Progenitor cell of endocrine pancreas (in vitro differentiated cells): ENCODE measurements around the gene XKR7. TPM values are rescaled to one million over a fixed set of nuclear protein-coding genes. Genes with fewer than 3 reads are reported as not detected.

Experiments used
- DNase-seq: peaks from one replicate; pipeline ENCODE4 v3.0.0; 2021; ENCODE audit warnings: low spot score; ENCODE audit not compliant: unreplicated experiment
- H3K27ac Mint-ChIP-seq: 2 replicates; pipeline ENCODE4 v1.8.0; 2021; ENCODE audit warnings: mild to moderate bottlenecking, moderate library complexity, mixed read lengths
- H3K27me3 Mint-ChIP-seq: 2 replicates; pipeline ENCODE4 v1.8.0; 2021; ENCODE audit warnings: mixed read lengths
- H3K36me3 Mint-ChIP-seq: 2 replicates; pipeline ENCODE4 v1.8.0; 2022; ENCODE audit warnings: mixed read lengths; ENCODE audit not compliant: insufficient read depth
- H3K4me1 Mint-ChIP-seq: 2 replicates; pipeline ENCODE4 v1.8.0; 2021; ENCODE audit warnings: low read depth, mixed read lengths
- H3K4me3 Mint-ChIP-seq: 2 replicates; pipeline ENCODE4 v1.8.0; 2021; ENCODE audit warnings: low read depth, mild to moderate bottlenecking, moderate library complexity, mixed read lengths
- H3K9me3 Mint-ChIP-seq: 2 replicates; pipeline ENCODE4 v1.8.0; 2021; ENCODE audit warnings: low read depth, mixed read lengths
- total RNA-seq: library from RNA; stranded (reverse); gene quantifications from 2 replicates; pipeline ENCODE4 v1.2.1, GENCODE V29; 2021
- TF ChIP-seq, protein P1 (sequence below): fragments of 200-600 bp; sonication (generic); IDR thresholded peaks from one replicate; pipeline ENCODE4 v1.5.0; 2021; ENCODE audit warnings: antibody characterized with exemption, mild to moderate bottlenecking; ENCODE audit not compliant: unreplicated experiment

The XKR7 gene
- total RNA-seq, 1 donor from 2014 or later, result 2.7 TPM

DNA sequence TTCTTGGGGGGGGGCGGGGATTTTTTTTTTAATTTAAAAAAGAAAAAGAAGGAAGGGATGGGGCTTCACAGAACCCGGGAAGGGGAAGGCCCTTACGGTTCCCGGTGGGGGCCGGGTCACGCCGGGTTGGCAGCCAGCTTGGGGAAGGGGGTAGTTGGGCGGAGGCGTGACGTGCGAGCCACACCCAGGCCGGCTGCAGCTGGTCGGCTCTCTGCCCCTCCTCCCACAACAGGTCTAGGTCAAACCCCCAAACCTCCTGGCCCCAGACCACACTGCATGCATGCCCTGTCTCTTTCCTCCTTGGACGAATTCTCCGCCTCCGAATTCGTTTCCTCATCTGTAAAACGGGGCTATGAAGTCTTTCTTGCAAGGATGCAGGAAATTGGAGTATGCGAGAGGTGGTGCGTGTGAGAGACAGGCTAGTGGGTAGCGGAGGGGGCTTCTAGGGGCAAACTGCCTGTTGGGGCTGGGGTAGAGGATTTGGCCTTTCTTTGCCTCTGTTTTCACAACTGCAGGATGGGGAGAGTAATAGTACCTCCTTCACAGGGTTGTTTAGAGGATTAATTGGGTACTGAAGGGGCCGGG, 84.9 kb downstream of the XKR7 start:
- Mint-ChIP-seq H3K4me3 (no peak overlapping the region), H3K27me3 (peaks cover 78% of the 10 kb centered on the region), H3K27ac (no peak overlapping the region), H3K36me3 (no peaks in the 10 kb centered on the region), H3K4me1 (peaks cover 2% of the 10 kb centered on the region), H3K9me3 (no peaks in the 10 kb centered on the region)
- TF ChIP-seq, protein P1, sequence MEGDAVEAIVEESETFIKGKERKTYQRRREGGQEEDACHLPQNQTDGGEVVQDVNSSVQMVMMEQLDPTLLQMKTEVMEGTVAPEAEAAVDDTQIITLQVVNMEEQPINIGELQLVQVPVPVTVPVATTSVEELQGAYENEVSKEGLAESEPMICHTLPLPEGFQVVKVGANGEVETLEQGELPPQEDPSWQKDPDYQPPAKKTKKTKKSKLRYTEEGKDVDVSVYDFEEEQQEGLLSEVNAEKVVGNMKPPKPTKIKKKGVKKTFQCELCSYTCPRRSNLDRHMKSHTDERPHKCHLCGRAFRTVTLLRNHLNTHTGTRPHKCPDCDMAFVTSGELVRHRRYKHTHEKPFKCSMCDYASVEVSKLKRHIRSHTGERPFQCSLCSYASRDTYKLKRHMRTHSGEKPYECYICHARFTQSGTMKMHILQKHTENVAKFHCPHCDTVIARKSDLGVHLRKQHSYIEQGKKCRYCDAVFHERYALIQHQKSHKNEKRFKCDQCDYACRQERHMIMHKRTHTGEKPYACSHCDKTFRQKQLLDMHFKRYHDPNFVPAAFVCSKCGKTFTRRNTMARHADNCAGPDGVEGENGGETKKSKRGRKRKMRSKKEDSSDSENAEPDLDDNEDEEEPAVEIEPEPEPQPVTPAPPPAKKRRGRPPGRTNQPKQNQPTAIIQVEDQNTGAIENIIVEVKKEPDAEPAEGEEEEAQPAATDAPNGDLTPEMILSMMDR, result no peak
- no peak for DNase-seq

Other genes starting within 250 kb of the XKR7 start
- 130 and 136 TPM in 2 replicates for gene BCL2L1, start 245.3 kb upstream of the XKR7 start, total RNA-seq
- 71.9 and 77.0 TPM in 2 replicates for gene TPX2, start 228.9 kb upstream of the XKR7 start, total RNA-seq
- 0.38 and 0.42 TPM in 2 replicates for gene MYLK2, start 148.8 kb upstream of the XKR7 start, total RNA-seq
- gene FOXS1, start 122.5 kb upstream of the XKR7 start, total RNA-seq, result not detected in 2 replicates
- 13.2 and 14.9 TPM in 2 replicates for gene DUSP15, start 97.6 kb upstream of the XKR7 start, total RNA-seq
- 2.4 TPM in 2 replicates for gene TTLL9, start 97.5 kb upstream of the XKR7 start, total RNA-seq
- 23.6 and 23.8 TPM in 2 replicates for gene PDRG1, start 16.1 kb upstream of the XKR7 start, total RNA-seq
- gene CCM2L, start 42.3 kb downstream of the XKR7 start, total RNA-seq, result 1.3 and 1.5 TPM in 2 replicates
- not detected in 2 replicates for gene HCK, start 84.1 kb downstream of the XKR7 start, total RNA-seq
- 88.7 and 92.9 TPM in 2 replicates for gene TM9SF4, start 141.6 kb downstream of the XKR7 start, total RNA-seq
- gene PLAGL2, start 239.6 kb downstream of the XKR7 start, total RNA-seq, result 57.1 and 59.3 TPM in 2 replicates
- gene POFUT1, start 239.7 kb downstream of the XKR7 start, total RNA-seq, result 48.7 and 49.8 TPM in 2 replicates